Uterus (tissue), 4 donors: ENCODE measurements around the gene MARCHF6. TPM values are rescaled to one million over a fixed set of nuclear protein-coding genes. Genes with fewer than 3 reads are reported as not detected.

ENCODE experiments used
- DNase-seq, 2 donors: peaks; one replicate each; pipeline ENCODE4 v3.0.0-alpha.2; 2019 to 2020
- H3K27ac ChIP-seq, 2 donors: fragments of 200-600 bp; sonication (generic); 1 replicate in 1 of 2; 2 replicates in 1 of 2; pipeline ENCODE4 v1.5.1; 2016 to 2018
- H3K27me3 ChIP-seq, 2 donors: fragments of 200-600 bp; sonication (generic); one replicate each; pipeline ENCODE4 v1.5.1; 2018 to 2019; ENCODE audit warnings: control low read depth in 1 of 2
- H3K36me3 ChIP-seq, 2 donors: fragments of 200-600 bp; sonication (generic); one replicate each; pipeline ENCODE4 v1.5.1; 2019; ENCODE audit warnings: control low read depth in 1 of 2
- H3K4me1 ChIP-seq, 2 donors: fragments of 200-600 bp; sonication (generic); one replicate each; pipeline ENCODE4 v1.5.1; 2018 to 2019; ENCODE audit warnings: control low read depth in 1 of 2
- H3K4me3 ChIP-seq, 2 donors: fragments of 200-600 bp; sonication (generic); 1 replicate in 1 of 2; 2 replicates in 1 of 2; pipeline ENCODE4 v1.5.1; 2018 to 2019; ENCODE audit warnings: mild to moderate bottlenecking in 1 of 2
- H3K9me3 ChIP-seq, 2 donors: fragments of 200-600 bp; sonication (generic); one replicate each; pipeline ENCODE4 v1.5.1; 2019; ENCODE audit warnings: control low read depth in 1 of 2
- CTCF ChIP-seq, 4 experiments: fragments of 200-600 bp in 2 of 4; fragments of 450-650 bp in 2 of 4; sonication (generic) in 2 of 4; IDR thresholded peaks; one replicate each; pipeline ENCODE4 v1.5.1; 2016 to 2019; ENCODE audit warnings: antibody characterized with exemption in 4 of 4, mild to moderate bottlenecking in 2 of 4, moderate library complexity in 1 of 4
- POLR2A ChIP-seq, 2 donors: fragments of 450-650 bp; IDR thresholded peaks; one replicate each; pipeline ENCODE4 v1.6.1; 2016; ENCODE audit warnings: antibody characterized with exemption in 2 of 2, mild to moderate bottlenecking in 1 of 2, moderate library complexity in 1 of 2
- intact Hi-C: fragments of 100-400 bp; cut with DNase I; formaldehyde crosslinking; loops from one replicate; pipeline ENCODE4 v1.15.1; 2023; ENCODE audit warnings: low total_unique reads
- total RNA-seq, 4 donors: library from RNA; depleted of rRNA in 3 of 4; stranded (reverse); fragments of >200 nt in 3 of 4; gene quantifications; one replicate each; pipeline versions ENCODE4 v1.1.0 to v1.2.4, GENCODE V29; 2014 to 2023
- donor health status: DM: yes; HTN: yes; CAD: no.

The MARCHF6 gene
- total RNA-seq, 4 donors from 2014 or later, result 62.1 to 234 (median 178) TPM

- Histone ChIP-seq H3K36me3 (no peaks in the 10 kb centered on the region), H3K4me3 (no peak overlapping the region), H3K9me3 (no peaks in the 10 kb centered on the region), H3K27me3 (no peaks in the 10 kb centered on the region), H3K4me1 (peaks cover 0 to 6% of the 10 kb centered on the region in 2 donors), H3K27ac (no peak overlapping the region)
- intact Hi-C loops, result no loop called here
- no peak for DNase-seq
- TF ChIP-seq POLR2A (IDR thresholded peaks at IDR 0.05) (no peak), CTCF (IDR thresholded peaks at IDR 0.05) (no peak)
Measured at GRCh38 chr5:10358999-10359398, 5.5 kb downstream of the MARCHF6 start.

GRCh38 chr5:10360686-10361085, 7.2 kb downstream of the MARCHF6 start:
- no peak for DNase-seq
- intact Hi-C loops, result no loop called here
- Histone ChIP-seq H3K36me3 (no peaks in the 10 kb centered on the region), H3K9me3 (no peaks in the 10 kb centered on the region), H3K27ac (no peak overlapping the region), H3K4me1 (peaks cover 0 to 6% of the 10 kb centered on the region in 2 donors), H3K27me3 (no peaks in the 10 kb centered on the region), H3K4me3 (no peak overlapping the region)
- TF ChIP-seq CTCF (IDR thresholded peaks at IDR 0.05) (no peak), POLR2A (IDR thresholded peaks at IDR 0.05) (no peak)

GRCh38 chr5:10363519-10364185, 10.2 kb downstream of the MARCHF6 start:
- Histone ChIP-seq H3K4me3 (no peak overlapping the region), H3K27ac (no peak overlapping the region), H3K36me3 (no peaks in the 10 kb centered on the region), H3K27me3 (no peaks in the 10 kb centered on the region), H3K9me3 (no peaks in the 10 kb centered on the region), H3K4me1 (no peaks in the 10 kb centered on the region)
- no peak for DNase-seq
- TF ChIP-seq POLR2A (IDR thresholded peaks at IDR 0.05) (no peak), CTCF (IDR thresholded peaks at IDR 0.05) (no peak)
- intact Hi-C loops, result no loop called here

- H3K9me3 ChIP-seq, result no peaks in the 10 kb centered on the region
- no peak overlapping the region for H3K27ac ChIP-seq
- intact Hi-C loops, result no loop called here
- no peak for TF ChIP-seq CTCF (IDR thresholded peaks at IDR 0.05)
- no peak for TF ChIP-seq POLR2A (IDR thresholded peaks at IDR 0.05)
- DNase-seq, result no peak
- H3K27me3 ChIP-seq, result no peaks in the 10 kb centered on the region
- no peaks in the 10 kb centered on the region for H3K36me3 ChIP-seq
- no peak overlapping the region for H3K4me3 ChIP-seq
- no peaks in the 10 kb centered on the region for H3K4me1 ChIP-seq
Measured at GRCh38 chr5:10364186-10364689, 10.7 kb downstream of the MARCHF6 start.

- H3K4me3 ChIP-seq, result no peak overlapping the region
- TF ChIP-seq POLR2A (IDR thresholded peaks at IDR 0.05) (no peak), CTCF (IDR thresholded peaks at IDR 0.05) (no peak)
- intact Hi-C loops, result no loop called here
- DNase-seq, result no peak
- H3K4me1 ChIP-seq, result no peaks in the 10 kb centered on the region
- no peak overlapping the region for H3K27ac ChIP-seq
- H3K9me3 ChIP-seq, result no peaks in the 10 kb centered on the region
- H3K27me3 ChIP-seq, result no peaks in the 10 kb centered on the region
- H3K36me3 ChIP-seq, result no peaks in the 10 kb centered on the region
Measured at GRCh38 chr5:10365782-10366181, 12.3 kb downstream of the MARCHF6 start.
